Right cardiac atrium (tissue), 5 donors: ENCODE measurements around the gene HPGDS. TPM values are rescaled to one million over a fixed set of nuclear protein-coding genes. Genes with fewer than 3 reads are reported as not detected.

Source experiments
- ATAC-seq, 2 donors: fragments of 200-7000 bp; cut with Tn5 transposase; one replicate each; pipeline versions ENCODE4 v1.8.0 to v1.9.1; 2020; ENCODE audit warnings: moderate library complexity in 2 of 2, mild to moderate bottlenecking in 1 of 2
- DNase-seq, 3 donors: peaks; one replicate each; pipeline ENCODE4 v3.0.0-alpha.2; 2020
- H3K27ac ChIP-seq: one replicate; pipeline ENCODE4 v1.5.1; 2013; ENCODE audit warnings: mild to moderate bottlenecking, low read length, control low read depth, moderate library complexity
- H3K27me3 ChIP-seq: one replicate; pipeline ENCODE4 v1.6.1; 2013; ENCODE audit not compliant: control insufficient read depth, insufficient read depth
- H3K4me1 ChIP-seq: one replicate; pipeline ENCODE4 v1.6.1; 2013; ENCODE audit warnings: low read length; ENCODE audit not compliant: control insufficient read depth, insufficient read depth
- H3K4me3 ChIP-seq: one replicate; pipeline ENCODE4 v1.5.1; 2013; ENCODE audit warnings: low read length, control low read depth
- H3K9me3 ChIP-seq: one replicate; pipeline ENCODE4 v1.6.1; 2013; ENCODE audit warnings: low read length; ENCODE audit not compliant: control insufficient read depth
- WGBS: extraction: QIAGEN DNeasy Blood & Tissue Kit; methylation state at CpG from one replicate; pipeline ENCODE4 v1.1.7; 2013; 5-methylcytosine and 5-hydroxymethylcytosine counted together
- intact Hi-C, 4 donors: fragments of 100-400 bp; cut with DNase I; formaldehyde crosslinking; loops; one replicate each; pipeline versions ENCODE4 v1.11.0 to v1.14.0; 2022 to 2023
- polyA plus RNA-seq: library from polyadenylated mRNA; stranded (reverse); fragments of 200-250 nt; gene quantifications from one replicate; pipeline ENCODE4 v1.2.3, GENCODE V29; 2013
- total RNA-seq, 4 donors: library from RNA; stranded (reverse); fragmentation: NEBNext Ultra II Directional; extraction: Animal tissue kit (Norgen Biotek cat#: 25700); gene quantifications; one replicate each; pipeline ENCODE4 v1.2.1, GENCODE V29; 2021
- donor health status: healthy with polysubstance abuse.
- donor health status: DM: no; HTN: yes; CAD: no.
- donor health status: DM: no; HTN: no; CAD: no.
- donor health status: DM: no; HTN: yes; CAD: no; lungs with severe emphysema.
- donor health status: DM: yes; HTN: yes; CAD: no.

Gene HPGDS
- total and polyA plus RNA-seq, 5 donors = 0.48 to 4.7 (median 2.0) TPM

- Histone ChIP-seq H3K27me3 (no peaks in the 10 kb centered on the region), H3K4me3 (no peak overlapping the region), H3K4me1 (no peaks in the 10 kb centered on the region), H3K27ac (no peak overlapping the region), H3K9me3 (no peaks in the 10 kb centered on the region)
- ATAC-seq (no peak), DNase-seq (no peak)
- intact Hi-C loops = no loop called here
- WGBS = 89% methylated on average over 2 of the region's 2 CpGs
Observed at GRCh38 chr4:94357624-94358023, 15.0 kb upstream of the HPGDS start.

- intact Hi-C loops = no loop called here
- no peak for DNase-seq
- H3K4me1 ChIP-seq = no peaks in the 10 kb centered on the region
- H3K4me3 ChIP-seq = no peak overlapping the region
- H3K27me3 ChIP-seq = no peaks in the 10 kb centered on the region
- H3K27ac ChIP-seq = no peak overlapping the region
- 67% methylated on average over 2 of the region's 2 CpGs for WGBS
- no peak for ATAC-seq
- no peaks in the 10 kb centered on the region for H3K9me3 ChIP-seq
Observed at GRCh38 chr4:94356444-94356843, 13.8 kb upstream of the HPGDS start.

GRCh38 chr4:94354474-94354896 is 11.8 kb upstream of the HPGDS start:
- Histone ChIP-seq H3K27me3 (no peaks in the 10 kb centered on the region), H3K27ac (no peak overlapping the region), H3K4me3 (no peak overlapping the region), H3K9me3 (no peaks in the 10 kb centered on the region), H3K4me1 (no peaks in the 10 kb centered on the region)
- ATAC-seq = peak; percentile 28 to 43
- WGBS = 69% methylated on average over 6 of the region's 6 CpGs
- no peak for DNase-seq
- intact Hi-C loops = no loop called here

GRCh38 chr4:94352996-94353395 is 10.4 kb upstream of the HPGDS start:
- intact Hi-C loops = no loop called here
- WGBS = 97% methylated on average over 2 of the region's 2 CpGs

GRCh38 chr4:94352163-94352562 is 9.5 kb upstream of the HPGDS start:
- intact Hi-C loops = no loop called here
- Histone ChIP-seq H3K27me3 (no peaks in the 10 kb centered on the region), H3K4me3 (no peak overlapping the region), H3K27ac (no peak overlapping the region), H3K4me1 (no peaks in the 10 kb centered on the region), H3K9me3 (no peaks in the 10 kb centered on the region)
- DNase-seq = no peak
- 54% methylated on average over 4 of the region's 4 CpGs for WGBS
- ATAC-seq = no peak

More at GRCh38 chr4:94352996-94353395, 10.4 kb upstream of the HPGDS start:
- Histone ChIP-seq H3K27ac (no peak overlapping the region), H3K4me1 (no peaks in the 10 kb centered on the region), H3K27me3 (no peaks in the 10 kb centered on the region), H3K4me3 (no peak overlapping the region), H3K9me3 (no peaks in the 10 kb centered on the region)
- DNase-seq (no peak), ATAC-seq (no peak)

GRCh38 chr4:94351319-94351718 is 8.7 kb upstream of the HPGDS start:
- Histone ChIP-seq H3K4me3 (no peak overlapping the region), H3K27me3 (no peaks in the 10 kb centered on the region), H3K4me1 (no peaks in the 10 kb centered on the region), H3K9me3 (no peaks in the 10 kb centered on the region), H3K27ac (no peak overlapping the region)
- no peak for ATAC-seq
- WGBS = 43% methylated on average over 1 of the region's 1 CpG
- intact Hi-C loops = no loop called here
- no peak for DNase-seq

- Histone ChIP-seq H3K4me3 (no peak overlapping the region), H3K27ac (no peak overlapping the region), H3K27me3 (no peaks in the 10 kb centered on the region), H3K9me3 (no peaks in the 10 kb centered on the region), H3K4me1 (no peaks in the 10 kb centered on the region)
- no peak for DNase-seq
- no peak for ATAC-seq
- intact Hi-C loops = no loop called here
- WGBS = 77% methylated on average over 8 of the region's 8 CpGs
Observed at GRCh38 chr4:94350095-94350494, 7.5 kb upstream of the HPGDS start.

- H3K27ac ChIP-seq = no peak overlapping the region
- DNase-seq (no peak), ATAC-seq (no peak)
- no peaks in the 10 kb centered on the region for H3K9me3 ChIP-seq
- intact Hi-C loops = no loop called here
- no peaks in the 10 kb centered on the region for H3K4me1 ChIP-seq
- H3K4me3 ChIP-seq = no peak overlapping the region
- 76% methylated on average over 1 of the region's 1 CpG for WGBS
- H3K27me3 ChIP-seq = no peaks in the 10 kb centered on the region
Observed at GRCh38 chr4:94349193-94349592, 6.6 kb upstream of the HPGDS start.

GRCh38 chr4:94348666-94349065 is 6.0 kb upstream of the HPGDS start:
- Histone ChIP-seq H3K27ac (no peak overlapping the region), H3K4me1 (no peaks in the 10 kb centered on the region), H3K9me3 (no peaks in the 10 kb centered on the region), H3K27me3 (no peaks in the 10 kb centered on the region), H3K4me3 (no peak overlapping the region)
- 88% methylated on average over 3 of the region's 3 CpGs for WGBS
- DNase-seq (no peak), ATAC-seq (no peak)
- intact Hi-C loops = no loop called here

- no peak overlapping the region for H3K4me3 ChIP-seq
- ATAC-seq (no peak), DNase-seq (no peak)
- no peaks in the 10 kb centered on the region for H3K9me3 ChIP-seq
- no peaks in the 10 kb centered on the region for H3K4me1 ChIP-seq
- no peaks in the 10 kb centered on the region for H3K27me3 ChIP-seq
- intact Hi-C loops = no loop called here
- no peak overlapping the region for H3K27ac ChIP-seq
Observed at GRCh38 chr4:94346541-94346940, 3.9 kb upstream of the HPGDS start.

GRCh38 chr4:94345969-94346368 is 3.3 kb upstream of the HPGDS start:
- DNase-seq (no peak), ATAC-seq (no peak)
- H3K27ac ChIP-seq = no peak overlapping the region
- intact Hi-C loops = no loop called here
- WGBS = 63% methylated on average over 2 of the region's 2 CpGs
- H3K4me1 ChIP-seq = no peaks in the 10 kb centered on the region
- H3K27me3 ChIP-seq = no peaks in the 10 kb centered on the region
- H3K4me3 ChIP-seq = no peak overlapping the region
- no peaks in the 10 kb centered on the region for H3K9me3 ChIP-seq

GRCh38 chr4:94345266-94345665 is 2.6 kb upstream of the HPGDS start:
- H3K27me3 ChIP-seq = no peaks in the 10 kb centered on the region
- ATAC-seq (no peak), DNase-seq (no peak)
- H3K27ac ChIP-seq = no peak overlapping the region
- intact Hi-C loops = no loop called here
- no peak overlapping the region for H3K4me3 ChIP-seq
- H3K4me1 ChIP-seq = no peaks in the 10 kb centered on the region
- no peaks in the 10 kb centered on the region for H3K9me3 ChIP-seq
- 58% methylated on average over 4 of the region's 4 CpGs for WGBS
